NCI-H1436 (cell line): ENCODE measurements around the gene SPDEF.

Experiments
- DNase-seq: peaks from one replicate; lab custom pipeline; 2025; lab: John Stamatoyannopoulos, UW

The SPDEF gene

GRCh38 chr6:34544776-34545471 lies 11.2 kb downstream of the SPDEF start:
- DNase-seq, result no peak

DNA sequence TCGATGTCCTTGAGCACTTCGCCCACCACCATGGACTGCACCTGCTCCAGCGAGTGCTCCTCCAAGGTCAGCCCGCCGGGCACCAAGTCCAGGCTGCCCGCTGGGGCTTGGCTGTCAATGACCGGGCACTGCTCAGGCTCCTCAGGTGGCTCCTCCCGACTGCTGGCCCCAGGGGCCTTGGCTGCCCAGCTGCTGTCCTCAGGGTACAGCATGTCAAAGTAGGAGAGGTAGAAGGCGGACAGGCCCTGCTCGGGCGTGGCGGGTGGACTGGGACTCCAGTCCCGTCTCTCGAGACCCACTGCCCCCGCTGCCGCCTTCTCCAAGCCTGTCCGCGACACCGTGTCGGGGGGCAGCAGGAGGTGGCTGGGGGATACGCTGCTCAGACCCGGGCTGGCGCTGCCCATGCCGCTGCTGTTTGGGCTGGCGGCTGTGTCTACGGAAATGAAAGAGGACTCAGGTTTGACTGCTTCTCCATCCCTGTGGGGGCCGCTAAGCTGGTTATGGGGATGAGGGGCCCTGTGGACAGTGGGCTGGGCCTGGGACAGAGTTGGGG lies 12.0 kb downstream of the SPDEF start:
- DNase-seq, result no peak

- DNase-seq, result no peak
Measured at GRCh38 chr6:34543421-34543820, 12.7 kb downstream of the SPDEF start.

DNA sequence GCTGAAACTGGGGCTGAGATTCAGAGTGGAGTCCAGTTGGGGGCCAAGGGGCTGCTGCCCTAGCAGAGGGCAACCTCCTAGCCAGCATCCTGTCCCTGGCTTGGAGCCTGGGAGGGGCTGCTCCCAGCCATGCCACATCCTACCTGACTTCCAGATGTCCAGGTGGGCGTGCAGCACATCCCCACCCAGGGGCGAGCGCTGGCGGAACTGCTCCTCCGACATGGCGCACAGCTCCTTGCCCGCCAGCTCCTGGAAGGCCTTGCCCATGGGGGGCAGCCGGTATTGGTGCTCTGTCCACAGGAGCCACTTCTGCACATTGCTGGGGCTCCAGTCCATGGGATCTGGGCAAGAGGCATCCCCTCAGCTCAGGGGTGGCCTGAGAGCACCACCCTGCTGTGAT lies 15.3 kb downstream of the SPDEF start:
- DNase-seq, result no peak

DNA sequence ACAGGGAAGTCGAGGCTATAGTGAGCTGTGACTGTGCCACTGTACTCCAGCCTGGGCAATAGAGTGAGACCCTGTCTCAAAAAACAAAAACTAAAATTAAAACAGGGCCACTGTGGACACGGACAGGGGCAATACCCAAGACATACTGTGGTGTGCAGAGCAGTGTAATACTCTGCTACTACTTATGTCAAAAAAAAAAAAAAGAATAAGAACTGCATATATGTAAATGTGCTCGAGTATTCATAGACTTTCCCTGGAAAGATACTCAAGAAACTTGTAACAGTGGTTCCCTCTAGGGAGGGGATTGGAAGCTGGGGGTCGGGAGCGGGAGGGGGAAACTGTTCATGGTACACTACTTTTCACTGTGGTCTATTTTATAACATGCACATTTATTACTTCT lies 15.9 kb downstream of the SPDEF start:
- DNase-seq, result no peak

- no peak for DNase-seq
Measured at GRCh38 chr6:34539181-34539580, 16.9 kb downstream of the SPDEF start.

- DNase-seq, result no peak
Measured at GRCh38 chr6:34538581-34538980, 17.5 kb downstream of the SPDEF start.

- DNase-seq, result no peak
Measured at GRCh38 chr6:34537922-34538550, 18.1 kb downstream of the SPDEF start.

DNA sequence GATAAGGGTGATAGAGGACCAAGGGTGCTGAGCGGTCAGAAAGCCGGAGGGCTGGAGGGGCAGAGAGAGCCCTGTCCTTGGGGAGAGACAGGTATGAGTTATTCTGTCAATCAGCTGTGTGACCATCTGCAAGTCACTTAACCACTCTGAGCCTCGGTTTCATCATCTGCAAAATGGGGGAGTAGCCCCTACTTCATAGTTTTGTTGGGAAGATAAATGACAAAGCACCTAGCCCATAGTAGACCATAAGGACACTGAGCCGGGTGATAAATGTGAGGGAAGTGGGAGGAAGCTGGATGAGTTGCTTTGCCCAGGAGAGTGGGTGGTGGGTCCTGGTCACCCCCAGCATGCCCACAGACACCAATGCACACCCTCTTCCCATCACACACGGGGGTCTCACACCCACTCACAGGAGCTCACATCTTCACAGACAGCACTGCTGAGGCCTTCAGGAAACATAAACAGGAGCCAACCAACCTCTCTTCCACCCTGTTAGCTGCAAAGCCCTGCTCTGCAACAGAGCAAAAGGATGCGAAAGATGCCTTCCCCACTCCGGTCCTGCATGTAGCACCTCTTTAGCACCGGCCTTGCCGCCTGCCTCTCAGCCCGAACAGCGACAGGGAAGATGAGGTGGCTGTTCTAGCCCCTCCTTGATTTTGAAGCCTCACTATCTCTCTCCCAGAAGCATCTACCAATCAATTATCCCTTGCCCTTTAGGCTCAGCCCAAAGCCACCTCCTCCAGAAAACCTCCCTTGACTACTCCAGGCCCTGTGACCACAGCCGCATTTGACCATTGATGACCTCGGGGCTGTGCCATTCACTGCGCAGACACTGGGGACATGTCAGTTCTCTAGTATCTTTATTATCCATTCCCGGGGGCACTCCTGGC lies 18.9 kb downstream of the SPDEF start:
- no peak for DNase-seq

- DNase-seq, result no peak
Measured at GRCh38 chr6:34536251-34536958, 19.7 kb downstream of the SPDEF start.

- DNase-seq, result no peak
Measured at GRCh38 chr6:34535646-34536045, 20.5 kb downstream of the SPDEF start.

- no peak for DNase-seq
Measured at GRCh38 chr6:34535199-34535598, 20.9 kb downstream of the SPDEF start.

GRCh38 chr6:34534656-34535055 lies 21.5 kb downstream of the SPDEF start:
- no peak for DNase-seq

- DNase-seq, result no peak
Measured at GRCh38 chr6:34534146-34534545, 22.0 kb downstream of the SPDEF start.

DNA sequence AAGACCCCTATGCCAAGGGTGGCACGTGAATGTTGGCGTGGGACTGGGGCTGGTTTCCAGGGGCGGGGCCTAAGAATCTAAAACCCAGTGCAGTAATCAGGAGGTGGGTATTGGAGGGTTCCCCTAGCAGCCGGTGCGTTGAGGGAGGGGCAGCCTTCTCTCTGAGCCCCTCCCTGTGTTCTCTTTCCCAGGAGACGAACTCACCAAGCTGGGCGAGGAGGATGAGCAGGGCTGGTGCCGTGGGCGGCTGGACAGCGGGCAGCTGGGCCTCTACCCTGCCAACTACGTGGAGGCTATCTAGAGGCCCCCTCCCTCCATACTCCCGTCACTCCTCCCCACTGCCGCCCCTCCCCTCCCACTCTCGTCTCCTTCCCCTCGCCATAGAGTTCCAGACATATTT lies 23.9 kb downstream of the SPDEF start:
- DNase-seq, result no peak

- DNase-seq, result no peak
Measured at GRCh38 chr6:34531580-34532201, 24.4 kb downstream of the SPDEF start.

DNA sequence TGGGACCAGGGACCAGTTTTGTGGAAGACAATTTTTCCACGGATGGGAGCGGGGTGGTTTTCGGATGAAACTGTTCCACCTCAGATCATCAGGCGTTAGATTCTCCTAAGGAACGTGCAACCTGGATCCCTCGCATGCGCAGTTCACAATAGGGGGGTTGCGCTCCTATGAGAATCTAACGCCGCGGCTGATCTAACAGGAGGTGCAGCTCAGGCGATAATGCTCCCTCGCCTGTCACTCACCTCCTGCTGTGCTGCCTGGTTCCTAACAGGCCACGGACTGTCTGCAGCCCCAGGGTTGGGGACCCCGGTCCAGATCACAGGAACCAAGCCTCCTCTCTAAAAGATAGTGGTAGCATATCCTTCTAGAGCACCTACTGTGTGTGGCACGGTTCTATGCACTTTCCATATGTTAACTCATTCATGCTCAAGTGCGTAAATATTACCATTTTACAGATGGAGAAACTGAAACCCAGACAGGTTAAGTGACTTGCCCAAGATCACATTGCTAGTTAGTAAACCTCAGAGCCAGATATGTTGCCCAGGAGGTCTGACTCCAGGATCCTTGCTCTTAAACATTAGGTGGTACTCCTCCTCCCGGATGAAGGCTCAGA lies 25.3 kb downstream of the SPDEF start:
- no peak for DNase-seq

DNA sequence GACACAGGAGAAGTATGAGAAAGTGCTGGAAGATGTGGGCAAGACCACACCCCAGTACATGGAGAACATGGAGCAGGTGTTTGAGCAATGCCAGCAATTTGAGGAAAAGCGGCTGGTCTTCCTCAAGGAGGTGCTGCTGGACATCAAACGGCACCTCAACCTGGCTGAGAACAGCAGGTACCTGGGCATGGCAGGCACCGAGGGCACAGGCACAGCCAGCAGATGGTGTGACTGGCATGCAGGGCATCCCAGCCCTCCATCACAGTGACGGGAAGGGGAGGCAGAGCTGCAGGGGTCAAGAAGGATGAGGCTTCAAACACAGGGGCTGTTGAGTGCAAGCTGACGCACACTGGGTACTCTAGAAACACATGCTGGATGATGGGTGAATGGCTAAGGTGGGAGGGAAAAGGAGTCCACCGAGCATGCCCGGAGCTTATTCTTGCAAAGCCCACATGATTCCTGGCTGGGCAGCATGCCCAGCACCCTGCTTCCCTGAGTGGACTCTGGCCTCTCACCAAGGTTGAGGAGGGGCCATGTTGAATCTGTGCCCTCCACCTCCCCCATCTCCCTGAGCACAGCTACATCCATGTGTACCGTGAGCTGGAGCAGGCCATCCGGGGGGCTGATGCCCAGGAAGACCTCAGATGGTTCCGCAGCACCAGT lies 26.3 kb downstream of the SPDEF start:
- DNase-seq, result no peak

- no peak for DNase-seq
Measured at GRCh38 chr6:34528996-34529664, 27.0 kb downstream of the SPDEF start.
